Activated naive CD4-positive, alpha-beta T cell (primary cell): ENCODE measurements around the gene ABCD1.

Source experiments
- DNase-seq, 4 experiments: peaks; one replicate each; lab custom pipeline; 2025; lab: John Stamatoyannopoulos, UW

Gene ABCD1

DNA sequence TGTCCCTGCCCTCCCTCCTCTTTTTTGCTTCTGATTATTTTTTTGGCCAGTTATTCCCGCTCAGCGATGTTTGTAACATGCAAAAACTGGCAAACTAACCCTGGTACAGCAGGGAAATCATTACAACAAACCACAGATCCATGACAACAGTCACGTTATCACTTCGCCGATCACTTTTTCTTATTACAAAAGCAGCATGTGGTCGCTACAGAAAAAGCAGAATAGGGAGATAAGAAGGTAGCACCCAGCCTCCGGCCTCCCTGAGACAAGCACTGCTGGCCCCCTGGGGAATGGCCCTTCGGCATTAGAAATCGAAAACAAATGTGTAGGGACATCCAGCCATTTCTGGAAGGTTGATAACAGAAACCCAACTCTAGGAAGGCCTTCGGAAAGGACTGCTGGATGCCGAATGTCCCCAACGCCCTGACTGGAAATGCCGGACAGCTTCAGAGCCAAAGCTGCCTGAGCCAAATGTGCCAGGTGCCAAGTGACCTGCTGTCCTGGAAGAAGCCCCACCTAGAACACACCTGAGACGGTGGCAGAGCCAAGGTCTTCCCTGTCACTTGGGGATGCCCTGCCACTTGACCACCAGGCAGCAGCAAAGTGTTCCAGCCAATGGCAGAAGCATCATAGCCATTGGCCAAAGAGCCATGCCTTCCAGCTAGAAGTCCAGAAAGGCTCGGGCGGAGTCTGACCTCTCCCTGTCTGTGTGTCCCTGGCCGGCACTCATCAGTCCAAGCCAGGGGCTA is 66.6 kb downstream of the ABCD1 start:
- no peak for DNase-seq

DNA sequence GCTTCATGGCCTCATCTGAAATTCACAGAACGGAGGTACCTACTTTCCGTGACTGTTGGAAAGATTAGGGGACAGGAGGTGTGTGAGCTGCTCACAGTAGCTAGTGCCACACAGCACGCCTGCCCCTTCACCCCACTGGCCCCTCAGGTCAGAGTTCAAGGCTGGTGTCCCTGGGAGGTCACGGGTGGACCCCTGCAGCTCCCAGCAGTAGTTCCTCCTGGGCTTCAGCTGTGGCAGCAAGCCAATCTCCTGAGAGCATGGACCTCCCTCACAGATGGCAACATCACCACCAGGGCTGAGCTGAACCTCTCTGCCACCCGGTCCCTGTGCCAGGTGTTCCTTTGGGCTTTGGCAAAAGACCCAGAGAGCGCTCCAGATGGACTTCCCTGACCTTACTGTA is 67.7 kb downstream of the ABCD1 start:
- DNase-seq = no peak

GRCh38 chrX:153793291-153793690 is 68.6 kb downstream of the ABCD1 start:
- no peak for DNase-seq
